GM12875 (cell line): ENCODE data around the gene GRIK4.

ENCODE experiments used
- H3K4me3 ChIP-seq: one replicate; pipeline ENCODE4 v1.5.1; 2011; ENCODE audit warnings: low read depth, low read length, control low read depth
- TF ChIP-seq, protein P1 (sequence below): IDR thresholded peaks from 2 replicates; pipeline ENCODE4 v1.5.1; 2011; ENCODE audit warnings: low read depth, mild to moderate bottlenecking, control low read depth, inconsistent platforms, low read length, moderate library complexity, borderline replicate concordance; ENCODE audit not compliant: insufficient read depth

Gene GRIK4

GRCh38 chr11:120869516-120870011, 358.0 kb downstream of the GRIK4 start:
- TF ChIP-seq, protein P1, sequence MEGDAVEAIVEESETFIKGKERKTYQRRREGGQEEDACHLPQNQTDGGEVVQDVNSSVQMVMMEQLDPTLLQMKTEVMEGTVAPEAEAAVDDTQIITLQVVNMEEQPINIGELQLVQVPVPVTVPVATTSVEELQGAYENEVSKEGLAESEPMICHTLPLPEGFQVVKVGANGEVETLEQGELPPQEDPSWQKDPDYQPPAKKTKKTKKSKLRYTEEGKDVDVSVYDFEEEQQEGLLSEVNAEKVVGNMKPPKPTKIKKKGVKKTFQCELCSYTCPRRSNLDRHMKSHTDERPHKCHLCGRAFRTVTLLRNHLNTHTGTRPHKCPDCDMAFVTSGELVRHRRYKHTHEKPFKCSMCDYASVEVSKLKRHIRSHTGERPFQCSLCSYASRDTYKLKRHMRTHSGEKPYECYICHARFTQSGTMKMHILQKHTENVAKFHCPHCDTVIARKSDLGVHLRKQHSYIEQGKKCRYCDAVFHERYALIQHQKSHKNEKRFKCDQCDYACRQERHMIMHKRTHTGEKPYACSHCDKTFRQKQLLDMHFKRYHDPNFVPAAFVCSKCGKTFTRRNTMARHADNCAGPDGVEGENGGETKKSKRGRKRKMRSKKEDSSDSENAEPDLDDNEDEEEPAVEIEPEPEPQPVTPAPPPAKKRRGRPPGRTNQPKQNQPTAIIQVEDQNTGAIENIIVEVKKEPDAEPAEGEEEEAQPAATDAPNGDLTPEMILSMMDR: no peak

DNA sequence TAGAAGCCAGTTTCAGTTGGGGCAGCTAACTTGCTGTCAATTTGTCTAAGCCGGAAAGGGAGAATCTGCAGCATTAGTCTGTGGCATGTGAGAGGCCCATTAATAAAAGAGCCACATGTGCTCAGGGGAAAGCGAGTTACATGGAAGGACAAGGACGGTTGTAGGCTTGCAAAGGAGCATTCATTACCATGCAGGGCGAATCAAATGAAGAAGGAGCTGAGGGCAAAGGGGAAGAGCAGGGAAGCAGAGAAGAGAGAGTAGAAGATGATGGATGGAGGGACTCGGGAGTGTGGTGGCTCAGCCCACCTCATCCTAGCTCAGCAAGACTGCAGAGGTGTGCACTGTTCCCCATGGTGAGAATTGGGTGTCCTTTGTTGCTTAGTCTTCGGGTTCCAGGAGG, 359.6 kb downstream of the GRIK4 start:
- H3K4me3 ChIP-seq: no peak overlapping the region
- TF ChIP-seq, protein P1: no peak

More at GRCh38 chr11:120869516-120870011, 358.0 kb downstream of the GRIK4 start:
- no peak overlapping the region for H3K4me3 ChIP-seq

DNA sequence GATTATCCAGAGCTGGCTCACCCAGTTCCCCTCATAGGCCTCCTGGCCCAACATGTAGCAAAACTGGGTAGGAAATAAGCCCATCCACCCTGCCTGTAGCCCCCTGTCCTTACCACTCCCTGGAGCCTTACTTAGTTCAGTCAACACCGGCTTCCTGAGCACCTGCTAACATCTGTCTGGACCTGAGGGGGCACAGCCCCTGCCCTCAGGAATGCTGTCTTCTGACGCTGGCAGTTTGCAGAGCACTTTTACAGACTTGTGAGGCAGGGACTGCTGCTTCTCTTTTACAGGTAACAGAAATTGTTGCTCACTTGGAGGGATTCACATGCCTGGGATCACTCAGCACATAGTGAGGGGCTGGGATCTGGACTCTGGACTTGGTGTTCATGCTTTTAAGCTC, 360.4 kb downstream of the GRIK4 start:
- TF ChIP-seq, protein P1: no peak
- H3K4me3 ChIP-seq: no peak overlapping the region

DNA sequence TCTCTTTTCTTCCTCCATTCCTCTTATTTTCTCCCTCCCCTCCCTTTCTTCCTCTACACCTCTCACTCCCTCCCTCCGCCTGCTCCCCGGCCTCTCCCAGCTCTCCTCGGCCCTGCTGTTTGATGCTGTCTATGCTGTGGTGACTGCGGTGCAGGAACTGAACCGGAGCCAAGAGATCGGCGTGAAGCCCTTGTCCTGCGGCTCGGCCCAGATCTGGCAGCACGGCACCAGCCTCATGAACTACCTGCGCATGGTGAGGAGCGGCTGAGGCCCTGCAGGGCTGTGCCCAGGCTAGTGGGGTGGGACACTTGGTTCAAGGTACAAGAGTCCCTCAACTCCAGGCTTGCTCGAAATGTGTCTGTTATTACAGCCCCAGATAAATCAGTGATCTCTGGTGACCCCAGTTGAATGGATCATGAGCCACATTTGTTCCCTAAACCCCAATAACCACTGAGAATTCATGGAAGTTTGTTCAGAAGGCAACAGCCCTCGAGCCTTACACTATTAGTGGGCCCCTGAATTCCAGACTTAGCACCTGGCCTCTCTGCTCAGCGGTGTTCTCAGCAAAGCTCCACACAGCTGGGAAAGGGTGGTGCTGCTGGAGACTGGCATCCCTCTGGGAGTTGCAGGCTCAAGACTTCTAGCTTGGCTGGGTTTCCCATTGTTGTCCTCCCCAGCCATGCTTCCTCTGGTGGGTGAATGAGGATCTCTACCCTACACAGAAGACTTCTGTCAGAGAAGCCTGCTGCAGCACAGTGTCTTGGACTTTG, 362.6 kb downstream of the GRIK4 start:
- TF ChIP-seq, protein P1: no peak
- H3K4me3 ChIP-seq: no peak overlapping the region

- TF ChIP-seq, protein P1: no peak
- H3K4me3 ChIP-seq: no peak overlapping the region
Measured at GRCh38 chr11:120875986-120876385, 364.4 kb downstream of the GRIK4 start.

- TF ChIP-seq, protein P1: no peak
- no peak overlapping the region for H3K4me3 ChIP-seq
Measured at GRCh38 chr11:120877746-120878365, 366.3 kb downstream of the GRIK4 start.
